Measurements from ENCODE around the gene ATXN10.

DNA sequence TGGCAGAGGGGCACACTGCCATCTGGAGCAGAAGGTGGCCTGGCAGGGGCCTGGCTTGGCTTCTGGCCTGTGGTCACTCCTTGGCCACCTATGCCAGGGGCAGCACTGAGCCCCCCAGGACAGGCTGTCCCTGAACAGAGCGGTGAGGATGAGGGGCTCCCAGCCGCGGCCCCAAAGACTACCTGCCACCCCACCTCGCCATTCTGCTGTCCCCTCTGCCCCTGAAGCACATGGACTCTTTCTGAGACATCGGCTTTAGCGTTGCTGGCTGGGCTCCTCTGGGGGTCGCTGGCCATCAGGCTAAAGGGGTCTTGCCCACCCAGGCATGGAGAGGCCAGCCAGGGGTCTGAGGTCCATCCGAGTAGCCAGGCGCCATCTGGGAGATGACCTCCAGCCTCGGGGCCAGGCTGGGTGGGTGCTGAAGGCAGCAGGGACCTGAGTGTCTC lies 217.5 kb downstream of the ATXN10 start:
- TF ChIP-seq POLR2A (IDR thresholded peaks at IDR 0.05) (no peak), CTCF (IDR thresholded peaks at IDR 0.05) (no peak), POLR2AphosphoS5 (IDR thresholded peaks at IDR 0.05) (no peak), EP300 (IDR thresholded peaks at IDR 0.05) (no peak)

Data from gastroesophageal sphincter (tissue), 3 donors.